ENCODE data around the gene SLF2.

DNA sequence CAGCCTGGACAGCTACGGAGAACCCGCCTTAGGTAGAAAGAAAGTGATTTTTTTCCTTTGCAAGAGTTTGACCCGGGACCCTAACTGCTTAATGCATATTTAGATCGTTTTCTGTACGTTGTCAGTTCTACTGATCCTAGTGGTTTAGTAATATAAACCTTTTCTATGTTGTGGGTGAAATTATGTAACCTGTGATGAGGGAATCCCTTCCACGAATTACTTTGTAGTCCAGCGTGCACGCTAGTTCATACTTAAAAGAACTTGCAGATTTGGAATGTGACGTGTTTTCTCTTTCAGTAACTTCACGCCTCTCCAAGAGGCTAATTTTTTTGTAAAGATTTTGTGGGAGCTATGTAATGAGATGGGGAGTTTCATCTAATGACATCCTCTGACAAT lies 705 bp downstream of the SLF2 start:
- TF ChIP-seq, protein P1, sequence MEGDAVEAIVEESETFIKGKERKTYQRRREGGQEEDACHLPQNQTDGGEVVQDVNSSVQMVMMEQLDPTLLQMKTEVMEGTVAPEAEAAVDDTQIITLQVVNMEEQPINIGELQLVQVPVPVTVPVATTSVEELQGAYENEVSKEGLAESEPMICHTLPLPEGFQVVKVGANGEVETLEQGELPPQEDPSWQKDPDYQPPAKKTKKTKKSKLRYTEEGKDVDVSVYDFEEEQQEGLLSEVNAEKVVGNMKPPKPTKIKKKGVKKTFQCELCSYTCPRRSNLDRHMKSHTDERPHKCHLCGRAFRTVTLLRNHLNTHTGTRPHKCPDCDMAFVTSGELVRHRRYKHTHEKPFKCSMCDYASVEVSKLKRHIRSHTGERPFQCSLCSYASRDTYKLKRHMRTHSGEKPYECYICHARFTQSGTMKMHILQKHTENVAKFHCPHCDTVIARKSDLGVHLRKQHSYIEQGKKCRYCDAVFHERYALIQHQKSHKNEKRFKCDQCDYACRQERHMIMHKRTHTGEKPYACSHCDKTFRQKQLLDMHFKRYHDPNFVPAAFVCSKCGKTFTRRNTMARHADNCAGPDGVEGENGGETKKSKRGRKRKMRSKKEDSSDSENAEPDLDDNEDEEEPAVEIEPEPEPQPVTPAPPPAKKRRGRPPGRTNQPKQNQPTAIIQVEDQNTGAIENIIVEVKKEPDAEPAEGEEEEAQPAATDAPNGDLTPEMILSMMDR (IDR thresholded peaks at IDR 0.05; ENCODE audit: low read length): no peak
- TF ChIP-seq EZH2 (IDR thresholded peaks at IDR 0.05; ENCODE audit: borderline replicate concordance, low read length): no peak
